ENCODE data around the gene GTPBP10. TPM values are rescaled to one million over a fixed set of nuclear protein-coding genes. Genes with fewer than 3 reads are reported as not detected.

The GTPBP10 gene
- total RNA-seq, 1 experiment from 2014 or later: 23.3 TPM

DNA sequence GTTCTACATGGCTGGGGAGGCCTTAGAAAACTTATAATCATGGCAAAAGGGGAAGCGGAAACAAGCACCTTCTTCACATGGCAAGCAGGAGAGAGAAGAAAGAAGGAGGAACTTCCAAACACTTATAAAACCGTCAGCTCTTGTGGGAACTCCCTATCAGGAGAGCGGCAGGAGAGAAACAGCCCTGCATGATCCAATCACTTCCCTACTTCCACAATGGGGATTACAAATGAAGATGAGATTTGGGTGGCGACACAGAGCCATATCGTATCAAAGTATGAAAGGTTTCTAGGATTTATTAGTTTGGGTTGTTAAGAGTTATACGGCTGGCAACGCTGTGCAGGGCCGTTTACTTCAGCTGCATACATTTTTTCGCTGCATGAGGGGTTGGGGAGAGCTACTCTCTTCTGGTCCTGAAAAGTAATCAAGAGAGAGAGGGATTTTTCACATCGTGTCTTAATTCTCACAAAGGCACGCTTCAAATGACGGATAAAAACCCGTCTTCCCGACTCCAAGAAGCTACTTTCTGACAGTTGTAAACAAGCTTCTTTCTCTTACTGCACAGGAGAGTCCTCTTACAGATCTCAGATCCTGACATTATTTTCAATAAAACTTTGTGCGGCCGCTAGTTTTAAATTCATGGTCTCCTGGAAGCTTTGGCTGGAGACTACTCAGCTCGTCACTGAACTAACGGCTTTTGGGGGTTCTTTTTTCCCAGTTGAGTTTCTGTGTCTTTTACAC lies 751 bp upstream of the GTPBP10 start:
- H3K27ac ChIP-seq (ENCODE audit: insufficient read length, low read depth, low read length): no peak overlapping the region
- H3K18ac ChIP-seq (ENCODE audit: insufficient read length, low read depth, low read length): no peak overlapping the region
- peaks cover 2% of the 10 kb centered on the region; the same call in 1 of the 2 replicates for H3K79me2 ChIP-seq (ENCODE audit: insufficient read depth, low read length)
- H4K8ac ChIP-seq (replicated peaks; ENCODE audit: insufficient read length, low read depth, low read length): no peak overlapping the region
- WGBS (ENCODE audit: extremely low coverage, insufficient read length, low lambda C conversion rate): no CpG with 5 or more reads among the region's 18 CpGs
- H3K4me2 ChIP-seq (ENCODE audit: insufficient read depth, insufficient read length, low read length): peak overlapping the region; percentile 88
- no peak for DNase-seq
- H2BK5ac ChIP-seq (ENCODE audit: insufficient read length, low read length): no peak overlapping the region
- peak overlapping the region; percentile 97 to 98 for H3K4me3 Mint-ChIP-seq
- peaks cover 7 to 12% of the 10 kb centered on the region in 2 experiments for H3K4me1 Mint-ChIP-seq
- H4K91ac ChIP-seq (ENCODE audit: insufficient read length, low read depth, low read length): no peak overlapping the region
- no peaks in the 10 kb centered on the region for H3K4me1 ChIP-seq (ENCODE audit: insufficient read depth, low read length)
- H2BK20ac ChIP-seq (ENCODE audit: low read depth, low read length, poor library complexity, severe bottlenecking): no peak overlapping the region
- H3K9ac ChIP-seq (ENCODE audit: extremely low read depth, insufficient read length, low read length): peak overlapping the region; percentile 68
- no peaks in the 10 kb centered on the region for H3K27me3 ChIP-seq (ENCODE audit: insufficient read depth, low read length)
- peak overlapping the region; percentile 42 to 99 (median 94) for H3K27ac Mint-ChIP-seq
- H3K4ac ChIP-seq (ENCODE audit: low read depth, low read length): no peak overlapping the region
- peaks cover 5% of the 10 kb centered on the region for H3K23me2 ChIP-seq (ENCODE audit: insufficient read length, low read depth, low read length, poor library complexity, severe bottlenecking)
- H3K9me3 ChIP-seq (ENCODE audit: control insufficient read depth, low read depth, low read length): no peaks in the 10 kb centered on the region
- no peak overlapping the region for H3K56ac ChIP-seq (ENCODE audit: insufficient read length, low read depth, low read length)
- no peak overlapping the region for H2BK120ac ChIP-seq (ENCODE audit: low read depth, low read length, poor library complexity, severe bottlenecking)
- H2BK12ac ChIP-seq (ENCODE audit: insufficient read length, low read depth, low read length): no peak overlapping the region
- no peak overlapping the region for H3K23ac ChIP-seq (ENCODE audit: insufficient read length, low read depth, low read length)
- no peak overlapping the region for H4K5ac ChIP-seq (ENCODE audit: insufficient read length, low read depth, low read length)
- no peaks in the 10 kb centered on the region for H4K20me1 ChIP-seq (ENCODE audit: control insufficient read depth, insufficient read depth, insufficient read length)
- peak overlapping the region; percentile 60 for H2AFZ ChIP-seq (ENCODE audit: low read length)
- H2AK5ac ChIP-seq (ENCODE audit: insufficient read length, low read length): no peak overlapping the region
- H3T11ph ChIP-seq (ENCODE audit: low read length): no peak overlapping the region
- peaks cover 0 to 2% (median 0%) of the 10 kb centered on the region in 3 experiments; a peak in 2 of 7 replicates for H3K36me3 Mint-ChIP-seq (ENCODE audit: insufficient read depth in 1 of 3, low read depth in 3 of 3)
- no peak overlapping the region for H3K14ac ChIP-seq (ENCODE audit: insufficient read depth, low read length)
- H2BK15ac ChIP-seq (ENCODE audit: low read depth, low read length): no peak overlapping the region
- no peaks in the 10 kb centered on the region; a peak in 1 of 5 replicates for H3K9me3 Mint-ChIP-seq
- no peaks in the 10 kb centered on the region for H3K79me1 ChIP-seq (ENCODE audit: insufficient read depth, low read depth, low read length, poor library complexity, severe bottlenecking)
- TF ChIP-seq, protein P1, sequence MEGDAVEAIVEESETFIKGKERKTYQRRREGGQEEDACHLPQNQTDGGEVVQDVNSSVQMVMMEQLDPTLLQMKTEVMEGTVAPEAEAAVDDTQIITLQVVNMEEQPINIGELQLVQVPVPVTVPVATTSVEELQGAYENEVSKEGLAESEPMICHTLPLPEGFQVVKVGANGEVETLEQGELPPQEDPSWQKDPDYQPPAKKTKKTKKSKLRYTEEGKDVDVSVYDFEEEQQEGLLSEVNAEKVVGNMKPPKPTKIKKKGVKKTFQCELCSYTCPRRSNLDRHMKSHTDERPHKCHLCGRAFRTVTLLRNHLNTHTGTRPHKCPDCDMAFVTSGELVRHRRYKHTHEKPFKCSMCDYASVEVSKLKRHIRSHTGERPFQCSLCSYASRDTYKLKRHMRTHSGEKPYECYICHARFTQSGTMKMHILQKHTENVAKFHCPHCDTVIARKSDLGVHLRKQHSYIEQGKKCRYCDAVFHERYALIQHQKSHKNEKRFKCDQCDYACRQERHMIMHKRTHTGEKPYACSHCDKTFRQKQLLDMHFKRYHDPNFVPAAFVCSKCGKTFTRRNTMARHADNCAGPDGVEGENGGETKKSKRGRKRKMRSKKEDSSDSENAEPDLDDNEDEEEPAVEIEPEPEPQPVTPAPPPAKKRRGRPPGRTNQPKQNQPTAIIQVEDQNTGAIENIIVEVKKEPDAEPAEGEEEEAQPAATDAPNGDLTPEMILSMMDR (conservative IDR thresholded peaks at IDR 0.05): no peak
- no peaks in the 10 kb centered on the region; the same call in 1 of the 2 replicates for H3K27me3 Mint-ChIP-seq (ENCODE audit: low read depth)
